Kidney tubule cell (primary cell): ENCODE measurements around the gene ICAM5.
"Not testable (repeated sequence)": the region's sequence is repeated elsewhere in the genome, so short reads cannot be mapped to it uniquely, and the experiment has no call there.

Experiments
- DNase-seq: peaks from one replicate; pipeline ENCODE4 v3.0.0-alpha.2; 2018; ENCODE audit warnings: low spot score

ICAM5 gene, protein sequence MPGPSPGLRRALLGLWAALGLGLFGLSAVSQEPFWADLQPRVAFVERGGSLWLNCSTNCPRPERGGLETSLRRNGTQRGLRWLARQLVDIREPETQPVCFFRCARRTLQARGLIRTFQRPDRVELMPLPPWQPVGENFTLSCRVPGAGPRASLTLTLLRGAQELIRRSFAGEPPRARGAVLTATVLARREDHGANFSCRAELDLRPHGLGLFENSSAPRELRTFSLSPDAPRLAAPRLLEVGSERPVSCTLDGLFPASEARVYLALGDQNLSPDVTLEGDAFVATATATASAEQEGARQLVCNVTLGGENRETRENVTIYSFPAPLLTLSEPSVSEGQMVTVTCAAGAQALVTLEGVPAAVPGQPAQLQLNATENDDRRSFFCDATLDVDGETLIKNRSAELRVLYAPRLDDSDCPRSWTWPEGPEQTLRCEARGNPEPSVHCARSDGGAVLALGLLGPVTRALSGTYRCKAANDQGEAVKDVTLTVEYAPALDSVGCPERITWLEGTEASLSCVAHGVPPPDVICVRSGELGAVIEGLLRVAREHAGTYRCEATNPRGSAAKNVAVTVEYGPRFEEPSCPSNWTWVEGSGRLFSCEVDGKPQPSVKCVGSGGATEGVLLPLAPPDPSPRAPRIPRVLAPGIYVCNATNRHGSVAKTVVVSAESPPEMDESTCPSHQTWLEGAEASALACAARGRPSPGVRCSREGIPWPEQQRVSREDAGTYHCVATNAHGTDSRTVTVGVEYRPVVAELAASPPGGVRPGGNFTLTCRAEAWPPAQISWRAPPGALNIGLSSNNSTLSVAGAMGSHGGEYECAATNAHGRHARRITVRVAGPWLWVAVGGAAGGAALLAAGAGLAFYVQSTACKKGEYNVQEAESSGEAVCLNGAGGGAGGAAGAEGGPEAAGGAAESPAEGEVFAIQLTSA

DNA sequence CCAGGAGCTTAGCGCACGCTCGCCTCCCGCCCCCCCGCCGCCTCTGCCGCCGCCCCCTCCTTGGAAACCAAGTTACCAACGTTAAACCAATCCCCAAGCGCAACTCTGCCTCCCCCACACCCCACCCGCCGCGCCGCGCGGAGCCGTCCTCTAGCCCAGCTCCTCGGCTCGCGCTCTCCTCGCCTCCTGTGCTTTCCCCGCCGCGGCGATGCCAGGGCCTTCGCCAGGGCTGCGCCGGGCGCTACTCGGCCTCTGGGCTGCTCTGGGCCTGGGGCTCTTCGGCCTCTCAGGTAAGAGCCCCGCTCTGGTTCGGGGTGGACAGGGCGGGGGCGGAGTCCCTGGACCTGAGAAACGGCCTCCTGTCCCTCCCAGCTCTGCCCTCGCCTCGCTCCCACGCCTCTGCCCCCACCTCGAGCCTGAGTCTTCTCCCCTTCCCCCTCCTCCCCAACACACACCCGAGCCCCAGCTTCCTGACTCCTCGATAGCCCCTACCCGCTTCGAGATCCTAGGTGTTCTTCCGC lies at the start of gene ICAM5:
TSS of gene ICAM5 (plus strand) at position 117 of the 521 bp plus-strand sequence. CDS start at position 209, 92 bp downstream.
- no peak for DNase-seq

DNA sequence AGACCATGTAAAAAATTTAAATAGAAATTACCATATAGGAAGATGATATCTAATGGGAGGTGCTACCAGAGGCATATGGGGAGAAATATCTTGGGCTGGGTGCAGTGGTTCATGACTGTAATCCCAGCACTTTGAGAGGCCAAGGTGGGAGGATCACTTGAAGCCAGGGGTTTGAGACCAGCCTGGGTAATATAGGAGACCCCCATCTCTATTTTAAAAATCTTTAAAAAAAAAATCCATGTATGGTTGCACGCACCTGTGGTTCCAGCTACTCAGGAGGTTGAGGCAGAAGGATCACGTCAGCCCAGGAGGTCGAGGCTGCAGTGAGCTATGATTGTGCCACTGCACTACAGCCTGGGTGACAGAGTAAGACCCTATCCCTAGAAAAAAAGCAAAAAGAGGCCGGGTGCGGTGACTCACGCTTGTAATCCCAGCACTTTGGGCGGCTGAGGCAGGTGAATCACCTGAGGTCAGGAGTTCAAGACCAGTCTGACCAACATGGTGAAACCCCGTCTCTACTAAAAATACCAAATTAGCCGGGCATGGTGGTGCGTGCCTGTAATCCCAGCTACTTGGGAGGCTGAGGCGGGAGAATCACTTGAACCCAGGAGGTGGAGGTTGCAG lies 47.8 kb upstream of the ICAM5 start:
- DNase-seq: not testable (repeated sequence)

DNA sequence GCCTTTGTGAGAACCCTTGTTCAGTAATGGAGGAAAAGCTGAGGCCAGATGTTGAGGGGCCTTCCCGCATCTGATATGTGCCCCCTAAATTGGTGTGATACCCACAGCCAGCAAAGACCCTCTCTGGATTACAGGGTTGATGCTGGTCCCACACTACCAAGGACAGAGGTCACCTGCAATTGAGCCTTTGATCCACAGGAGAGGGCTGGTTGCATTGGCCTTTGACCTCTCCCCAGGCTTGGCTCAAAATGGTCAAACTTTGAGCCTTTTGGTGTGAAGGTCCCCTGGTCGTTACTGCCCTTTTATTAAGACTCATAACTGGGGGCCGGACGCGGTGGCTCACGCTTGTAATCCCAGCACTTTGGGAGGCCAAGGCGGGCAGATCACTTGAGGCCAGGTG lies 46.1 kb upstream of the ICAM5 start:
- no peak for DNase-seq

DNA sequence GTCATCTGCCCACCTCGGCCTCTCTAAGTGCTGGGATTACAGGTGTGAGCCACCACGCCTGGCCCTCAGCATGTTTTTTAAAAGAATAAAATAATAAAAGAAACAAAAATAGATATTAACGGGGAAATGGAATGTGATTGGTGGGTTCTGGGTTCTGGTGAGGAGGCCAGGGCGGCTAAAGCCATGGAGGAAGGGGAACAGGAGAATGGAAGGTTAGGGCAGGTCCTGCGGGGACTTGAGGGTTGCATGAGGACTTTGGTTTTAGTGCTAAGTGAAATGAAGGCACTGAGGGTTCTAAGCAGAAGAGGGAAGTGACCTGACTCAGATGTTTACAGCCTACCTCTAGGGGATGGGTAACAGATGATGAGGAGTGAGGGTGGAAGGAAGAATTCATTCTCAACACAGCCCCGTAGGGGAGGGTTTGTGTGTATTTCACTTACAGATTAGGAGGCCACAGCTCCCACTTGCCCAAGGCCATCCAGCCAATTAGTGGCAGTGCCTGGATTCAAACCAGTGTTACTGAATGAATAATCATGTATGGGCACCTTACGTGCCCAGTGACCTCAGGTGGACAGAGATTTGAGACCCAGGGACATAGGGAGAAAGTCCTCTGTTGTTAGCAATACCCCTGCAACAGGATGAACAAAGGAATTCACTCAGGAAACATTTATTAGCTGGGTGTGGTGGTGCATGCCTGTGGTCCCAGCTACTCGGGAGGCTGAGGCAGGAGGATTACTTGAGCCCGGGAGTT lies 44.4 kb upstream of the ICAM5 start:
- DNase-seq: no peak

DNA sequence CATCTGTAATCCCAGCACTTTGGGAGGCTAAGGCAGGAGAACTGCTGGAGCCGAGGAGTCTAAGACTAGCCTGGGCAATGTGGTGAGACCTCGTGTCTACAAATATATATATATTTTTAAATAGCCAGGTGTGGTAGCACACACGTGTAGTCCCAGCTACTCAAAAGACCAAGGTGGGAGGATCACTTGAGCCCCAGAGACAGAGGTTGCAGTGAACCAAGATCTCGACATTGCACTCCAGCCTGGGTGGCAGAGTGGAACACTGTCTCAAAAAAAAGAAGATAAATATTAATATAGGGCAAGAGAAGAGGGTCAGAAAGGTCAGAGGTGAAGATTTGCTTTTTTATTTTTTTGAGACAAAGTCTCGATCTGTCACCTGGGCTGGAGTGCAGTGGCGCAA lies 43.2 kb upstream of the ICAM5 start:
- no peak for DNase-seq

DNA sequence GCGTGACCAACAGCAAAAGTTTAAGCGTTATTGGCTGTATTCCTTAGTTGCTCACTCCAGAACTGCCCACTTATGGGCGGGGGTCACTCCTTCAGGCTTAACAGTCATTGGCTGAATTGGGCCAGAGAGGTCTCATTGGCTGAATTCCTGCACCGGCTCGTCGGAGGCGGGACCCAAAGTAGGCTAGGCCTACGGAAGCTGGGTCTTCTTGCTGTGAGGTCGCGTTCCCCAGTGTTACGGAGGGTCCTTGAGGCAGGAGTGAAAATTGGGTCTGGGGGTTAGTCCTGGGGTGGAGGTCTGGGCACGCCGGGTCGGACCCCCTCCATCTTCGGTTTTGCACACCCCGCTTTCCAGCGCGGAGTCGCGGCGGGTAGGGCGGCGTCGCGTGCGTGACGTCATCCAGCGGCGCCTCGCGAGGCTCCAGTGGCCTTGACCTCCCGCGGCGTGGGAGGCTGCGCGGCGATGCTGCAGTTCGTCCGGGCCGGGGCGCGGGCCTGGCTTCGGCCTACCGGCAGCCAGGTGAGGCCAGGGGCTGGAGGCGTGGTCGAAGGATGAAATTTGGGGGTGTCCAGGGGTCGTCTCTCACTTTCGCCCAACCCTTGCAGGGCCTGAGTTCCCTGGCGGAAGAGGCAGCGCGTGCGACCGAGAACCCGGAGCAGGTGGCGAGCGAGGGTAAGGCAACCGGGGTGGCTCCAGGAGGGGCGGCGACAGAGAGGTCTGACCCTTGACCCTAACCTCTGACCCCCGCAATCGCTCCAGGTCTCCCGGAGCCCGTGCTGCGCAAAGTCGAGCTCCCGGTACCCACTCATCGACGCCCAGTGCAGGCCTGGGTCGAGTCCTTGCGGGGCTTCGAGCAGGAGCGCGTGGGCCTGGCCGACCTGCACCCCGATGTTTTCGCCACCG lies 37.7 kb upstream of the ICAM5 start, which contains the start of gene MRPL4:
TSS of gene MRPL4 (plus strand) at position 423 of the 903 bp plus-strand sequence. CDS start at position 463, 40 bp downstream.
- DNase-seq: peak; percentile 98

DNA sequence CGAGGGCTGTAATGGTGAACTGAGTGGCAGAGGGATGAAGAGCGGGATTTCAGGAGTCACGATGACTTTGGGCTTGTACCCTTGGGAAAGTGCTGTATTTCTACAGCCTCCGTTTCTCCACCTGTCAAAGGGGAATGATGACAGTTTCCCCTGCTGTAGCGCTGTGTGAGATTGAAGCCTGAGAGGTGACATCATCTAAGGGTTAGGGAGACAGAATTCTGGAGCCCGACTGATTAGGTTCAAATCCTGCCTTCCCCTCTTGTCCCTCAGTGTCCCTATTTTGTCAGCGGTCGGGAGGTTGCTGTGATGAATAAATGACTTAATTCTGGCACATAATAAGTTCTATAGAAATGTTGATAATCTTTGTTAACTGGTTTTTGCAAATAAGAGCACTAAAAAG lies 37.0 kb upstream of the ICAM5 start:
- no peak for DNase-seq

DNA sequence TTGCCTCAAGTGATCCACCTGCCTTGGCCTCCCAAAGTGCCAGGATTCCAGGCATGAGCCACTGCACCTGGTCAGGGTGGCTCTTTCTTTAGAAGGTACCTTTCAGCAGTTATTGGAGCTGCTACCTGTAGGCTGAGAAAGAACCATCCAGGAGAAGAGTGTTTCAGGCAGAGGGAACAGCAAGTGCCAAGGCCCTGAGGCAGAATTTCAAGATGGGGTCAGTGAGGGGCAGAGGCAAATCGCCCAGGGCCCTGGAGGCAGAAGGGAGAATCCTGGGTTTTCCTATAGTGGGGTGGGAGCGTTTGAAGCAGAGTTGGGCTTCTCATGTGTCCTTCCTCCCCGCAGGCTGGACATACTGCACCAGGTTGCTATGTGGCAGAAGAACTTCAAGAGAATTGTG lies 35.5 kb upstream of the ICAM5 start:
- no peak for DNase-seq

DNA sequence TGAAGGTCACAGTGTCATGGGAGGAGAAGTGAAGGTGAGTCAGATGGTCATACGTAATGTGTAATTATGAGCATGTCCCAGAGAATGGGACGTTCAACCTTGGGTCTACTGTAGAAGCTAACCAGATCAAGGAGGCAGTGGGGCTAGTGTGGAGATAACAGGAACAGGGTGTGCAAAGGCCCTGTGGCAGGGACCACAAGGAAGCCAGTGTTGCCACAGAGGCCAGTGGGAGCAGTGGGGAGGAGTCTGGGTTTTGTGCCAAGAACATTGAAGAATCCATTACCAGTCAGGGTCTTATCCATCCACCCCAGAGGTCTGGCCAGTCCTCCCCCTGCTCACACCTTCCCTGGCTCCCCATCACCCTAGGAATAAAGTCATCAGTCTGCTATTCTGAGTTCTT lies 34.4 kb upstream of the ICAM5 start:
- DNase-seq: no peak

DNA sequence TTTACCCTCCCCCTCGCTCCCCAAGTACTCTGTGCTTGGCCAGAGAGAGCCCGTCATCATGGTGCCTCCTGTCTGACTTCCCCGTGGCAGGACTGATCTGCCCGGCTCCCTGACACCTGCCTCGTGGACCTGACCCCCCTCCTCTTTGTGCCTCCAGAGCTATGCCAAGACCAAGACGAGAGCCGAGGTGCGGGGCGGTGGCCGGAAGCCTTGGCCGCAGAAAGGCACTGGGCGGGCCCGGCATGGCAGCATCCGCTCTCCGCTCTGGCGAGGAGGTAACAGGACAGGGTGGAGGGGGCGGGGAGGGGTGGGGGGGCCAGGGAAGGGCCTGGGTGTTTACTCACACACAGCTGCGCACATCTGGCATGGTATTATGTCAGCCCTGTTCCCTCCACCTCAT lies 33.2 kb upstream of the ICAM5 start:
- DNase-seq: no peak

DNA sequence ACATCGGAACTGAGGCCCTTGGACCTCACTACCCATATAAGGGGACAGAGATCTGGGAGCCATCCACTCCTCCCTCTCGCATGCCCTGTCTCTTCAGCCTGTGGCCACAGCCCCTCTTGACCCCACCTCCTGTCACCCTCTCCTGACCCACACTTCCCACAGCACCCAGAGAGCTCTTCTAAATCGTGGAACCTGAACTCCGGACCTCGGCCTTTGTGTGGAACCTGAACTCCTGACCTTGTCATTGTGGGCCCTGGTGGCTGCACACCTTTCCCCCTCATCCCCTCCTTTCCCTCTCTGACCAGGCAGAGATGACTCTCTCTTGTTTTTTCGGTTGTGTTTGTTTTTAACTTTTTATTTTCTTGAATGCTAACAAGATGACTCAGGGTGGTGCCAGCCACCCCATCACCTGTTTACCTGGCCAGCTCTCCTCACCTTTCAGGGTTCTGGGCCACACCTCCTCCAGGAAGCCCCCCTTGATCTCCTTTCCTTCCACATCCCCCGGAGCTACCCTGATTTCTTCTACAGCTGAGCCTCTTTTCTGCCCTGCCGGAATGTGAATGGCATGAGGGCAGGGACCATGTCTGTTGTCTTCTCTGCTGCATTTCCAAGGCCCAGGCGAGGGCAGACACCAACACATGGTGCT lies 32.7 kb upstream of the ICAM5 start:
- DNase-seq: no peak

DNA sequence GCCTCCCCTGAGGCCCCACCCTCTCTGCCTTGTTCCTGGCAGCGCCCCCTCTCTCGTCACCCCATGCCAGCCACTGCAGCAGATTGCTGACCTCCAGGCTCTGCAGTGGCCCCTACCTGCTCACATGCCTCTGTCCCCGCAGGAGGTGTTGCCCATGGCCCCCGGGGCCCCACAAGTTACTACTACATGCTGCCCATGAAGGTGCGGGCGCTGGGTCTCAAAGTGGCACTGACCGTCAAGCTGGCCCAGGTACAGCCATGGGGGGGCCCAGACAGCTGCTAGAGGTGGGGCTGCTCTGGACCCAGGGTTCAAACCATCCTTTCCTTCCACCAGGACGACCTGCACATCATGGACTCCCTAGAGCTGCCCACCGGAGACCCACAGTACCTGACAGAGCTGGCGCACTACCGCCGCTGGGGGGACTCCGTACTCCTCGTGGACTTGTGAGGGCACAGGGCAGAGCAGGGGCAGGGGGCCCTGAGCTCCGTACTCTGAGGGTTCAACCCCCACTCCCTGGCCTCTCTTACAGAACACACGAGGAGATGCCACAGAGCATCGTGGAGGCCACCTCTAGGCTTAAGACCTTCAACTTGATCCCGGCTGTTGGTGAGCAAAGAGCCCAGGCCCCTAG lies 31.6 kb upstream of the ICAM5 start:
- no peak for DNase-seq

DNA sequence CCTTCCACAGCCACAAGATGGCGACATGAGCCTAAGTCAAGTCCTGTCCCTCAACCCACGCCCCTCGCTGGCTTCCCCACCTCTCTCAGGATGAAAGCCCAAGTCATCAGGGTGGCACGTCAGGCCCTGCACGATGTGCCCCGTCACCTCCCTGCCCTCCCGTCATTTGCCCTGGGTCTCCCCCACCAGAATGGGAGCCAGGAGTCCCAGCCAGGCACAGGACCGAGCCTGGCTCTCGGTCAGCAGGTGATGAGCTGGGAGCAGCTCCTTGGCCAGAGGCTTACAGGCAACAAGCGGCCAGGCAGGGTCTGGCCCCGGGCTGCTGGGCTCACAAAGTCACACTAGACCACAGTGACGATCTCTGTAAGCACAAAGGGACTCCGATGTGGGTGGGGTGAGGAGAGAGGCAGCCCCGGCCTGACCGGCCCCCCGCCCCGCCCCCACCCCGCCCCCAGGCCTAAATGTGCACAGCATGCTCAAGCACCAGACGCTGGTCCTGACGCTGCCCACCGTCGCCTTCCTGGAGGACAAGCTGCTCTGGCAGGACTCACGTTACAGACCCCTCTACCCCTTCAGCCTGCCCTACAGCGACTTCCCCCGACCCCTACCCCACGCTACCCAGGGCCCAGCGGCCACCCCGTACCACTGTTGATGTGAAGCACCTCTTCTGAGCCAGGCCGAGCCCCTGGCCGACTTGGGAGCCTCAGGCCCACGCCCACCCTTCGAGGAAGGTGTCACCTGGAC lies 30.4 kb upstream of the ICAM5 start:
- peak; percentile 90 for DNase-seq

DNA sequence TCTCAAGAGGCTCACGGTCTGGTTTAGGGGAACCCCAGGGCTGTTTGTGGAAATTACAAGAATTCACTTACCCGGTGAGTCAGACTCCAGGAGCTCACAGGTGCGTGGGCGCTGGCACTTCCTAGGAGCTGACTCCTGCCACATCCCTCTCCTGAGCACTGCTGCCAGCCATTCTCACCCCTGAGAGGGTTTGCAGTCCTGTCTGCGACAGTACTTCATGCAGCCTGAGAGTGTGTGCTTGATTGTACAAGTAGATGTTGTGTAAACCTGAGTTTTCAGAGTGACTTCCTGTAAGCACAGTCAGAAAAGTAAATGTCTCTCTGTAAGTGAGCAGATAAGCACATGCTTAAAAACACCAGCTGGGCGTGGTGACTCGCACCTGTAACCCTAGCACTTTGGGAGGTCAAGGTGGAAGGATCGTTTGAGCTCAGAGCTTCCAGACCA lies 29.6 kb upstream of the ICAM5 start:
- DNase-seq: peak; percentile 91

DNA sequence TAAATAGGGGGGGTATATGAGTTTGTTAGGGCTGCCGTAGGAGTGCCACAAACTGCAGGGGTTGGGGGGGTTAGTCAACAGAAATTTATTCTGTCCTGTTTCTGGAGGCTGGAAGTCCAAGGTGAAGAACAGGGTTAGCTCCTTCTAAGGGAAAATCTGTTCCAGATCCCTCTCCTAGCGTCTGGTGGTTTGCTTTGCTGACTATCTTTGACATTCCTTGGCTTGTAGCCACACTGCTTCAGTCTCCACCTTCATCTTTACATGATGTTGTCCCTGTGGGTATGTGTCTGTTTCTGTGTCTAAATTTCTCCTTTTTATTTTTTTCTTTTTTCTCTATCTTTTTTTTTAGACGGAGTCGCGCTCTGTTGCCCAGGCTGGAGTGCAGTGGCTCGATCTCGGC lies 27.0 kb upstream of the ICAM5 start:
- peak; percentile 41 for DNase-seq

DNA sequence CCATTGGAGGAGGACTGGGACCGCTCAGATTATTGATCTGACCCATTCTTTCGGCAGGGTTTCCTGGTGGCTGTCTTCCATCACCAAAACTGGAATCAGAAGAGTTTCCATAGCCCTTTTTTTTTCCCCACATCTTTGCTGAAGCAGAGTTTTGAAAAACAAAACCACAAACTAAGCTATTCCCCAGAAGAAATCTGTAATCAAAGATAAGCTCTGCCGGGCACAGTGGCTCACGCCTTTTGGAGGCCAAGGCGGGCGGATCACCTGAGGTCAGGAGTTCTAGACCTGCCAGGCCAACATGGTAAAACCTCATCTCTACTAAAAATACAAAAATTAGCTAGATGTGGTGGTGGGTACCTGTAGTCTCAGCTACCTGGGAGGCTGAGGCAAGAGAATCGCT lies 23.0 kb upstream of the ICAM5 start:
- no peak for DNase-seq

DNA sequence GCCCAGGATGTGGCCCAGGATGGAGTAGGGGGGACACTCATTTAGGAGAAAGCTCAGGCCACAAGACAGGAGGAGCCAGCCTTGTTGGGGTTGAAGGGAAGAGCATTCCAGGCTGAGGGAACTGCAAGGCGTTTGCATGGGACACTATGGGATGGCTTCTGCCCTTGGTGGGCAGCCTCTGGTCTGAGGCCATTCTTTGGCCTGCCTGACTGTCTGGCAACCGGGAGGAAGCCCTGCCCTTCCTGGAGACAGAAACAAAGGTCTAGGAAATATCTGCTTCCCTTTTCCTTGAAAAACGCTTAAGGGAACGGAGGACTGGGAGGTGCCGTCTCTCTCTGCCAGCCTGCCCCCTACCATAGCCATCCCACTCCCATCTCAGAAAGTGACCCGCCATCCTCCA lies 21.7 kb upstream of the ICAM5 start:
- DNase-seq: no peak

DNA sequence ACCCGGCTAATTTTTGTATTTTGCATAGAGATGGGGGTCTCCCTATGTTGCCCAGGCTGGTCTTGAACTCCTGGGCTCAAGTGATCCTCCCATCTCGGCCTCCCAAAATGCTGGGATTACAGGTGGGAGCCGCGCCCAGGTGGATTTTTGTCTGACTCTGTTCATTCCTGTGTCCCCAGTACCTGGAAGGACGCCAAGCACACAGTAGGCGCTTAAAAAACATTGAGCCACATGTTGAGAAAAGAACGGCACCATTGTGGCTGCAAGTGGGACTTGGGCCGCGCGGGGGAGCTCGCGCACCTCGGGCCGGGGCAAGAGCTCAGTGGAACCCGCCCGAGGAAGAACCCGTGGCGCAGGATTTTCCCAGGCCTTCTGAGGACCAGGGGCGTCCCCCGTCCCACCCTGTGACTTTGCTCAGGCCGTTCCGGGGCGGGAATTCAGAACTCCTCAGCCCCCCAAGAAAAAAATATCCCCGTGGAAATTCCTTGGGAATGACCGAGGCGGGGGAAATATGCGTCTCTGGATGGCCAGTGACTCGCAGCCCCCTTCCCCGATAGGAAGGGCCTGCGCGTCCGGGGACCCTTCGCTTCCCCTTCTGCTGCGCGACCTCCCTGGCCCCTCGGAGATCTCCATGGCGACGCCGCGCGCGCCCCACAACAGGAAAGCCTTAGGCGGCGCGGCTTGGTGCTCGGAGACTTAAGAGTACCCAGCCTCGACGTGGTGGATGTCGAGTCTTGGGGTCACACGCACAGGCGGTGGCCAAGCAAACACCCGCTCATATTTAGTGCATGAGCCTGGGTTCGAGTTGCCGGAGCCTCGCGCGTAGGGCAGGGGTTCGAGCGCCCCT lies 20.2 kb upstream of the ICAM5 start:
- DNase-seq: peak; percentile 80
